Erythroblast (primary cell): ENCODE data around the gene AOPEP.
"Not testable (repeated sequence)": the region's sequence is repeated elsewhere in the genome, so short reads cannot be mapped to it uniquely, and the experiment has no call there.

Source experiments
- GATA1 ChIP-seq: IDR thresholded peaks from 2 replicates; pipeline ENCODE4 v1.6.1; 2011; ENCODE audit warnings: low read depth, mild to moderate bottlenecking, control low read depth, low read length, moderate library complexity
- POLR2A ChIP-seq: IDR thresholded peaks from 2 replicates; pipeline ENCODE4 v1.6.1; 2011; ENCODE audit warnings: mild to moderate bottlenecking, low read length

- not testable (repeated sequence) for TF ChIP-seq POLR2A, GATA1
These were observed 239.5 kb downstream of the AOPEP start for GRCh38 chr9:94966046-94966445.
